ENCODE measurements around the gene FAM200A. TPM values are rescaled to one million over a fixed set of nuclear protein-coding genes. Genes with fewer than 3 reads are reported as not detected.
"Not testable (repeated sequence)": the region's sequence is repeated elsewhere in the genome, so short reads cannot be mapped to it uniquely, and the experiment has no call there.

The FAM200A gene
- total RNA-seq, 2 experiments from 2014 or later = 1.5 to 1.8 TPM

GRCh38 chr7:99554939-99555338 lies 3.0 kb upstream of the FAM200A start:
- DNase-seq (no peak), ATAC-seq (ENCODE audit: poor library complexity) (no peak)
- H3K4me1 ChIP-seq (ENCODE audit: insufficient read depth, low read length) = peaks cover 53% of the 10 kb centered on the region
- no peaks in the 10 kb centered on the region for H3K9me3 ChIP-seq (ENCODE audit: control insufficient read depth in 1 of 2, insufficient read depth in 1 of 2, low read length in 2 of 2)
- H3K4me3 Mint-ChIP-seq = peak overlapping the region; percentile 16
- ChIA-PET CTCF (no interaction called here), POLR2A (interaction anchor here (0.8 kb wide), 1 partner anchor 50 kb away, joined by 3 read pairs; the partner anchor contains the start of gene ZKSCAN5)
- no peaks in the 10 kb centered on the region for H3K27me3 ChIP-seq (ENCODE audit: control insufficient read depth in 1 of 2, insufficient read depth in 2 of 2, low read length in 2 of 2)
- H3K4me1 Mint-ChIP-seq (ENCODE audit: low read depth) = peaks cover 63% of the 10 kb centered on the region
- no peaks in the 10 kb centered on the region for H3K9me3 Mint-ChIP-seq
- H3K36me3 ChIP-seq (ENCODE audit: insufficient read depth, low read length) = peaks cover 33% of the 10 kb centered on the region
- intact Hi-C loops (cut with DNase I, micrococcal nuclease) = loop anchor here (5.0 to 10.0 kb wide), 3 partner anchors 62 to 442 kb away; partner anchors contain the start of genes ARPC1A (in 1 of the 2) and ZSCAN25 (in 1 of the 2)
- TF ChIP-seq, protein P1, sequence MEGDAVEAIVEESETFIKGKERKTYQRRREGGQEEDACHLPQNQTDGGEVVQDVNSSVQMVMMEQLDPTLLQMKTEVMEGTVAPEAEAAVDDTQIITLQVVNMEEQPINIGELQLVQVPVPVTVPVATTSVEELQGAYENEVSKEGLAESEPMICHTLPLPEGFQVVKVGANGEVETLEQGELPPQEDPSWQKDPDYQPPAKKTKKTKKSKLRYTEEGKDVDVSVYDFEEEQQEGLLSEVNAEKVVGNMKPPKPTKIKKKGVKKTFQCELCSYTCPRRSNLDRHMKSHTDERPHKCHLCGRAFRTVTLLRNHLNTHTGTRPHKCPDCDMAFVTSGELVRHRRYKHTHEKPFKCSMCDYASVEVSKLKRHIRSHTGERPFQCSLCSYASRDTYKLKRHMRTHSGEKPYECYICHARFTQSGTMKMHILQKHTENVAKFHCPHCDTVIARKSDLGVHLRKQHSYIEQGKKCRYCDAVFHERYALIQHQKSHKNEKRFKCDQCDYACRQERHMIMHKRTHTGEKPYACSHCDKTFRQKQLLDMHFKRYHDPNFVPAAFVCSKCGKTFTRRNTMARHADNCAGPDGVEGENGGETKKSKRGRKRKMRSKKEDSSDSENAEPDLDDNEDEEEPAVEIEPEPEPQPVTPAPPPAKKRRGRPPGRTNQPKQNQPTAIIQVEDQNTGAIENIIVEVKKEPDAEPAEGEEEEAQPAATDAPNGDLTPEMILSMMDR (IDR thresholded peaks at IDR 0.05) = no peak
- peaks cover 59% of the 10 kb centered on the region for H3K36me3 Mint-ChIP-seq (ENCODE audit: low read depth)
- H3K27ac Mint-ChIP-seq = peak overlapping the region; percentile 95
- H3K27ac ChIP-seq (ENCODE audit: low read depth in 1 of 2, low read length in 2 of 2) = no peak overlapping the region
- no peaks in the 10 kb centered on the region for H3K27me3 Mint-ChIP-seq
- H3K4me3 ChIP-seq (ENCODE audit: low read length) = no peak overlapping the region

GRCh38 chr7:99553039-99553438 lies 1.1 kb upstream of the FAM200A start:
- ChIA-PET POLR2A (no interaction called here), CTCF (no interaction called here)
- DNase-seq = no peak
- no peaks in the 10 kb centered on the region for H3K27me3 ChIP-seq (ENCODE audit: control insufficient read depth in 1 of 2, insufficient read depth in 2 of 2, low read length in 2 of 2)
- ATAC-seq (ENCODE audit: poor library complexity) = no peak
- Mint-ChIP-seq H3K27ac (peak overlapping the region; percentile 80), H3K4me1 (ENCODE audit: low read depth) (peaks cover 68% of the 10 kb centered on the region), H3K4me3 (peak overlapping the region; percentile 79), H3K9me3 (peaks cover 2% of the 10 kb centered on the region), H3K36me3 (ENCODE audit: low read depth) (peaks cover 59% of the 10 kb centered on the region), H3K27me3 (no peaks in the 10 kb centered on the region)
- TF ChIP-seq, protein P1 (IDR thresholded peaks at IDR 0.05) = no peak
- peaks cover 37% of the 10 kb centered on the region for H3K36me3 ChIP-seq (ENCODE audit: insufficient read depth, low read length)
- no peak overlapping the region for H3K4me3 ChIP-seq (ENCODE audit: low read length)
- intact Hi-C loops (cut with DNase I, micrococcal nuclease) = loop anchor here (2.0 to 10.0 kb wide), 2 partner anchors 52 to 228 kb away; partner anchors contain the start of genes ARPC1A (in 1 of the 2) and ZNF394 (in 1 of the 2)
- H3K9me3 ChIP-seq (ENCODE audit: control insufficient read depth in 1 of 2, insufficient read depth in 1 of 2, low read length in 2 of 2) = no peaks in the 10 kb centered on the region
- H3K4me1 ChIP-seq (ENCODE audit: insufficient read depth, low read length) = peaks cover 39% of the 10 kb centered on the region
- H3K27ac ChIP-seq (ENCODE audit: low read depth in 1 of 2, low read length in 2 of 2) = no peak overlapping the region

- peaks cover 4% of the 10 kb centered on the region for H3K9me3 Mint-ChIP-seq
- ChIA-PET POLR2A (interaction anchor here (0.6 to 1.3 kb wide), 7 partner anchors 28 to 176 kb away, joined by 3 to 24 read pairs (median 5); partner anchors contain the start of genes ZKSCAN5, ZNF394 and ZSCAN25), CTCF (no interaction called here)
- TF ChIP-seq, protein P1 (IDR thresholded peaks at IDR 0.05) = no peak
- peaks cover 56% of the 10 kb centered on the region for H3K4me1 Mint-ChIP-seq (ENCODE audit: low read depth)
- DNase-seq (no peak), ATAC-seq (ENCODE audit: poor library complexity) (no peak)
- intact Hi-C loops (cut with DNase I, micrococcal nuclease) = loop anchor here in 1 of 2 experiments (10.0 kb wide), 1 partner anchor 227 kb away; the partner anchor contains the start of gene ARPC1A
- H3K4me3 ChIP-seq (ENCODE audit: low read length) = peak overlapping the region; percentile 97
- H3K4me3 Mint-ChIP-seq = peak overlapping the region; percentile 92
- H3K27me3 ChIP-seq (ENCODE audit: control insufficient read depth in 1 of 2, insufficient read depth in 2 of 2, low read length in 2 of 2) = no peaks in the 10 kb centered on the region
- H3K27ac Mint-ChIP-seq = peak overlapping the region; percentile 80
- peaks cover 64% of the 10 kb centered on the region for H3K36me3 Mint-ChIP-seq (ENCODE audit: low read depth)
- H3K4me1 ChIP-seq (ENCODE audit: insufficient read depth, low read length) = peaks cover 28% of the 10 kb centered on the region
- H3K36me3 ChIP-seq (ENCODE audit: insufficient read depth, low read length) = peaks cover 40% of the 10 kb centered on the region
- no peaks in the 10 kb centered on the region for H3K27me3 Mint-ChIP-seq
- no peaks in the 10 kb centered on the region for H3K9me3 ChIP-seq (ENCODE audit: control insufficient read depth in 1 of 2, insufficient read depth in 1 of 2, low read length in 2 of 2)
- peak overlapping the region; percentile 86 to 92 for H3K27ac ChIP-seq (ENCODE audit: low read depth in 1 of 2, low read length in 2 of 2)
Measured at GRCh38 chr7:99551334-99551733, 580 bp downstream of the FAM200A start.

DNA sequence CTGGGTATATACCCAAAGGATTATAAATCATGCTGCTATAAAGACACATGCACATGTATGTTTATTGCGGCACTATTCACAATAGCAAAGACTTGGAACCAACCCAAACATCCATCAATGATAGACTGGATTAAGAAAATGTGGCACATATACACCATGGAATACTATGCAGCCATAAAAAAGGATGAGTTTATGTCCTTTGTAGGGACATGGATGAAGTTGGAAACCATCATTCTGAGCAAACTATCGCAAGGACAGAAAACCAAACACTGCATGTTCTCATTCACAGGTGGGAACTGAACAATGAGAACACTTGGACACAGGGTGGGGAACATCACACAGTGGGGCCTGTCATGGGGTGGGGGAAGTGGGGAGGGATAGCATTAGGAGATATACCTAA lies 2.4 kb downstream of the FAM200A start:
- H3K27me3 Mint-ChIP-seq; POLR2A ChIA-PET; H3K9me3 ChIP-seq (ENCODE audit: control insufficient read depth in 1 of 2, insufficient read depth in 1 of 2, low read length in 2 of 2); DNase-seq; H3K4me3 ChIP-seq (ENCODE audit: low read length); ATAC-seq (ENCODE audit: poor library complexity); intact Hi-C loops (cut with DNase I, micrococcal nuclease); CTCF ChIA-PET; H3K27ac ChIP-seq (ENCODE audit: low read depth in 1 of 2, low read length in 2 of 2); H3K9me3 Mint-ChIP-seq; H3K27me3 ChIP-seq (ENCODE audit: control insufficient read depth in 1 of 2, insufficient read depth in 2 of 2, low read length in 2 of 2): not testable (repeated sequence)
- Mint-ChIP-seq H3K36me3 (ENCODE audit: low read depth) (peaks cover 60% of the 10 kb centered on the region), H3K4me3 (peak overlapping the region; percentile 81), H3K27ac (peak overlapping the region; percentile 55), H3K4me1 (ENCODE audit: low read depth) (peaks cover 47% of the 10 kb centered on the region)
- peaks cover 20% of the 10 kb centered on the region for H3K4me1 ChIP-seq (ENCODE audit: insufficient read depth, low read length)
- H3K36me3 ChIP-seq (ENCODE audit: insufficient read depth, low read length) = peaks cover 22% of the 10 kb centered on the region

GRCh38 chr7:99545308-99545707 lies 6.6 kb downstream of the FAM200A start:
- CTCF ChIA-PET = interaction anchor here (0.7 kb wide), 1 partner anchor 33 kb away, joined by 3 read pairs; no protein-coding TSS in a partner anchor
- H3K9me3 Mint-ChIP-seq; H3K27me3 ChIP-seq (ENCODE audit: control insufficient read depth in 1 of 2, insufficient read depth in 2 of 2, low read length in 2 of 2); H3K4me1 Mint-ChIP-seq (ENCODE audit: low read depth); H3K4me1 ChIP-seq (ENCODE audit: insufficient read depth, low read length); H3K4me3 ChIP-seq (ENCODE audit: low read length); DNase-seq; H3K4me3 Mint-ChIP-seq; ATAC-seq (ENCODE audit: poor library complexity); intact Hi-C loops (cut with DNase I, micrococcal nuclease); POLR2A ChIA-PET; H3K27ac ChIP-seq (ENCODE audit: low read depth in 1 of 2, low read length in 2 of 2); H3K27me3 Mint-ChIP-seq; H3K27ac Mint-ChIP-seq: not testable (repeated sequence)
- H3K9me3 ChIP-seq (ENCODE audit: control insufficient read depth in 1 of 2, insufficient read depth in 1 of 2, low read length in 2 of 2) = peaks cover 16 to 18% of the 10 kb centered on the region in 2 experiments
- peaks cover 12% of the 10 kb centered on the region for H3K36me3 ChIP-seq (ENCODE audit: insufficient read depth, low read length)
- peaks cover 44% of the 10 kb centered on the region for H3K36me3 Mint-ChIP-seq (ENCODE audit: low read depth)

Measured in CD4-positive, alpha-beta T cell (primary cell).